Fibroblast of the aortic adventitia (primary cell): ENCODE results near the gene MFAP3L. TPM values are rescaled to one million over a fixed set of nuclear protein-coding genes. Genes with fewer than 3 reads are reported as not detected.
"Not testable (repeated sequence)": the region's sequence is repeated elsewhere in the genome, so short reads cannot be mapped to it uniquely, and the experiment has no call there.

ENCODE experiments used
- DNase-seq: peaks from one replicate; pipeline ENCODE4 v3.0.0-alpha.2; 2010; ENCODE audit warnings: low read depth
- H3K4me3 ChIP-seq: 2 replicates; pipeline ENCODE4 v1.5.1; 2011; ENCODE audit warnings: low read depth, mild to moderate bottlenecking, control low read depth, low read length, moderate library complexity
- total RNA-seq: library from RNA; depleted of rRNA; stranded (reverse); fragments of >200 nt; gene quantifications from 2 replicates; pipeline ENCODE4 v1.2.3, GENCODE V29; 2012; ENCODE audit warnings: low replicate concordance
- TF ChIP-seq, protein P1 (sequence below): IDR thresholded peaks from 2 replicates; pipeline ENCODE4 v1.5.1; 2011; ENCODE audit warnings: mild to moderate bottlenecking, low read length, control low read depth, inconsistent platforms; ENCODE audit not compliant: insufficient read depth

MFAP3L gene
- total RNA-seq, 1 donor: 3.3 TPM

- TF ChIP-seq, protein P1, sequence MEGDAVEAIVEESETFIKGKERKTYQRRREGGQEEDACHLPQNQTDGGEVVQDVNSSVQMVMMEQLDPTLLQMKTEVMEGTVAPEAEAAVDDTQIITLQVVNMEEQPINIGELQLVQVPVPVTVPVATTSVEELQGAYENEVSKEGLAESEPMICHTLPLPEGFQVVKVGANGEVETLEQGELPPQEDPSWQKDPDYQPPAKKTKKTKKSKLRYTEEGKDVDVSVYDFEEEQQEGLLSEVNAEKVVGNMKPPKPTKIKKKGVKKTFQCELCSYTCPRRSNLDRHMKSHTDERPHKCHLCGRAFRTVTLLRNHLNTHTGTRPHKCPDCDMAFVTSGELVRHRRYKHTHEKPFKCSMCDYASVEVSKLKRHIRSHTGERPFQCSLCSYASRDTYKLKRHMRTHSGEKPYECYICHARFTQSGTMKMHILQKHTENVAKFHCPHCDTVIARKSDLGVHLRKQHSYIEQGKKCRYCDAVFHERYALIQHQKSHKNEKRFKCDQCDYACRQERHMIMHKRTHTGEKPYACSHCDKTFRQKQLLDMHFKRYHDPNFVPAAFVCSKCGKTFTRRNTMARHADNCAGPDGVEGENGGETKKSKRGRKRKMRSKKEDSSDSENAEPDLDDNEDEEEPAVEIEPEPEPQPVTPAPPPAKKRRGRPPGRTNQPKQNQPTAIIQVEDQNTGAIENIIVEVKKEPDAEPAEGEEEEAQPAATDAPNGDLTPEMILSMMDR: no peak
- no peak overlapping the region for H3K4me3 ChIP-seq
- DNase-seq: no peak
Measured at GRCh38 chr4:169952236-169953002, 73.8 kb downstream of the MFAP3L start.

DNA sequence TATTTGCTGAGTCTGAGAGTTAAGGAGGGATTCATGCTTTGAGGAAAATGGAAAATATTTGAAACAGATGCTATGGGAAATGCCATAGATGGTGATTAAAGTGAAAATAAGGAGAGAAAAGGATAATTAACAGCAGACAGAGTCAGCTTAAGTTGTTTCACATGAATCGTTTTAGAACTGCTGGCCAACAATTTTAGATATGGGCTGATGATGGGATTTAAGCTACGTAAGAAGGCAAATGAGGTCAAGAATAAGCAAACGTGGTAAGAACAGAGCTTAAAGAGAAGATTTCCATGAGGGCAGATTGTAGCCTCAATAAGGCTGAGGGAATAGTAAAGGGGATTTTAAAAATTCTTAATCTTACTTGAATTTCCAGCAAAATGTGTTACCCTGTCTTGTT lies 77.9 kb downstream of the MFAP3L start:
- no peak for DNase-seq
- H3K4me3 ChIP-seq: no peak overlapping the region
- TF ChIP-seq, protein P1: no peak

- DNase-seq: no peak
- no peak overlapping the region for H3K4me3 ChIP-seq
- TF ChIP-seq, protein P1: no peak
Measured at GRCh38 chr4:169945636-169946035, 80.6 kb downstream of the MFAP3L start.

DNA sequence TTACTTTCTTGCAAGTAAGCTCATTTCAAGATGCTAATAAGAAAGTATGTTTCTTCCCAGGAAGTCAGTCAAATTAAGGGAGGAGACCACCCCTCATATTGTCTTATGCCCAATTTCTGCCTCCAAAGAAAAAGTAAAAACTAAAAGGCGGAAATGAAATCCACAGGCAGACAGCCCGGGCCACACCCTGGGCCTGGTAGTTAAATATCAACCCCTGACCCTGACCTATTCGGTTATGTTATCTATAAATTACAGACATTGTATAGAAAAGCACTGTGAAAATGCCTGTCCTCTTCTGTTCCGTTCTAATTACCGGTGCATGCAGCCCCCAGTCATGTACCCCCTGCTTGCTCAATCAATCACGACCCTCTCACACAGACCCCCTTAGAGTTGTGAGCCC lies 82.6 kb downstream of the MFAP3L start:
- DNase-seq, H3K4me3 ChIP-seq: not testable (repeated sequence)

- DNase-seq: no peak
- no peak overlapping the region for H3K4me3 ChIP-seq
- TF ChIP-seq, protein P1: no peak
Measured at GRCh38 chr4:169941141-169941540, 85.1 kb downstream of the MFAP3L start.

GRCh38 chr4:169940460-169940859 lies 85.7 kb downstream of the MFAP3L start:
- TF ChIP-seq, protein P1: no peak
- H3K4me3 ChIP-seq: no peak overlapping the region
- no peak for DNase-seq

Other genes with a start within 250 kb of the MFAP3L start
- gene AADAT, start 63.6 kb upstream of the MFAP3L start, total RNA-seq: 6.2 and 7.4 TPM in 2 replicates